HG03457 (cell line): ENCODE data around the gene RIPK1.

Experiments used
- ATAC-seq: cut with Tn5 transposase; IDR thresholded peaks from one replicate; pipeline ENCODE4 v1.9.1; 2021; ENCODE audit warnings: moderate number of reproducible peaks; ENCODE audit not compliant: unreplicated experiment

The RIPK1 gene

DNA sequence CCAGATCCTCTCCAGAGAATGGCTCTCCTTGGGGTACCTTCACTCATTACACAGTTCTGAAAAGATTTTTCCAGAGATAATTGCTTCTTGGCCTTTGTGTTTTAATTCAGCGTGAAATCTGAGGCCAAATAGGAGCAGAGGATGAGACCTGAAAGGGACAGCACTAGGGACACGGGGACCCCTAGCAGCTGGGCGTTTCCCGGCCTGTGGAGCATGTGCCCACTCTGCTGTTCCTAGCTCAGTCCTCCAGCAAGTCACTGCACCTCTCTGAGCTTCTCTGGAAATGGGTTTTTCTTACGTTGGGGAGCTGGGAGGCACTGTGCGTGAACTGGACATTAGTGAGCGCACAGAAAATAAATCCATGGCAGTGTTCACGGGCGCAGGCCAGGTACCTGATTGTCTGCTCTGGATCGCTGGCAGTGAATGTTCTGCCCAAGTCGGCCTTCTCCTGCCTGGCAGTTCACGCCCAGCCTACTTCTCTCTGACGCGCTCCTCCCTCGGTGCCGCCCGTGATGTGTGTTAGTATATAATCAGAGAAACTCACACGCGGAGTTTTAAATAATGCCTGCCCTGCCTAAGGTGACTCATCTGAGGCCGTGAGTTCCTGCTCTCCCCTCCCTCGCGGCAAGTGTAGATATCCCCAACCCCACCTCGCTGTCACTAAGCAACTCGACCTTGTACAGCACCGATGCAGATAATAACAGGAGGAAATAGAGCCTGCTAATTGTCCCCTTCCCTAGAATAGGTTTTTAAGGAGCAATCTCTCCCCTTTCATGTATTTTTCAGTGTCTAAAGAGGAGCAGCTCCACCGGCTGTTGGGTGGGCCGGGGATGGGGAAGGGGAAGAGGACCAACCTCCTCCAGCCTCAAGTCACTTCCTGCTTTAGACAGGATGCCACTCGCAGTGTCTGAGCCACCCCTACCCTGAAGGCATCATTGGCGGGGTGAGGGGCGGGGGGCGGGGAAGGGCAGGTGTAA, 91.8 kb downstream of the RIPK1 start:
- no peak for ATAC-seq

DNA sequence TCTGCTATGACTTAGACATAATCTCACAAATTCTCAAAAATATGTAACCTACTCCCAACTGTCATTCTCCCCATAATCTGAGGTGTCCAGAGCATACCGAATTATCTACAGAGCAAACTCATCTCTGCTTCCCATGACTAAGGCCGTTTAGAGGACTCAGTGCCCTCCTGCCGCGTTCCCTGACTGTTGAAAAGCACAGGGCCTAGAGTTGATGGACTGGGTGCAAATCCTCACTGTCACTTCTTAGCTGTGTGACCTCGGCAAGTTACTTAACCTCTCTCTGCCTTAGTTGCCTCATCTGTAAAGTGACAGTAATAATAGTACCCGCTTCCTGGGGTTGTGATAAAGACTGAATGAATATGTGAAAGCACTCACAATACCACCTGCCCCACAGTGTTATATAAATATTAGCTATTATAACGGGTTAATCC, 93.8 kb downstream of the RIPK1 start:
- no peak for ATAC-seq

DNA sequence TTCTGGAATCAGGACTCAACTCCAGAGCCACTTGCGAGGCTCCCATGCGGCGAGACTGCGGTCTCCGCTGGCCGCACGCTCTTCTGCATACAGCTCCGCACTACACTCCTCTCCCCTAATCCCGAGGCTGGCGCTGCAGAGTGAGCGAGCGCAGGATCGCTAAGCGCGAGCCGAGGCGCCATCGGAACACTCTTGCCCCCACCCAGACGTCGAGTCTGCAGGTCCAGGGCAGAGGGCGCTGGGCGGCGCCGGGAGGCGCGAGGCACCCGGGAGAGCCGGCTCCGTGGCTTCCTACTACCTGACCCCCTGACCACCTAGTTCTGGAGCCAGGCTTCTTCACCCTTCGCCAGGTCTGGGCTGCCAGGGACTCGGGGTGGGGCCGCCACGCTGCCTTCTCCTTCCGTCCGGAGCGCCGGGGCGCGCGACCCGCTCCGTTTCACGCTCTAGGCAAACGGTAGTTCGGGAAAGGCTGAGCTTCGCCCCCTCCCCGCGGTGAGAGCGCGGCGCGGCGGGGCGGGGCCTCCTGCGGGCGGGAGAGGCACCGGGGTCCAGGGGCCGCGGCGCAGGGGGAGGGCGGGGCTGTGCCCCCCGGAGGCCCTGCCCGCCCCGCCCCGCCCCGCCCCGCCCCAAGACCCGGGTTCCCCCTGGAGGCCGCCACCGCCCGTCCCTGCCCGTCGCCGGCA, 94.4 kb downstream of the RIPK1 start:
- ATAC-seq, result peak; percentile 48

DNA sequence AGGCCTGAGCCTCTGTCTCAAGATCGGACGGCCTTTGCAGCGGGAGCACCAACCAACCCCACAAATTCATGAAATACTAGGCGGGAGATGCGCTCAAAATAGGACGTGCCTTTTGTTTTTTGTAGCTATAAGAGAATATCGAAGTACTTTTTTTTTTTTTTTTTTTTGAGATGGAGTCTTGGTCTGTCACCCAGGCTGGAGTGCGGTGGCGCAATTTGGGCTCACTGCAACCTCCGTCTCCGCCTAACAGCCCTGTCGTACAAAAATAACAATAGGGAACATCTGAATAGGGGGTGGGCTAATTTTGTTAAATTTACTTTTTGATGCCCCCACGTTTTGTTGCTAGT, 94.9 kb downstream of the RIPK1 start:
- ATAC-seq, result no peak

DNA sequence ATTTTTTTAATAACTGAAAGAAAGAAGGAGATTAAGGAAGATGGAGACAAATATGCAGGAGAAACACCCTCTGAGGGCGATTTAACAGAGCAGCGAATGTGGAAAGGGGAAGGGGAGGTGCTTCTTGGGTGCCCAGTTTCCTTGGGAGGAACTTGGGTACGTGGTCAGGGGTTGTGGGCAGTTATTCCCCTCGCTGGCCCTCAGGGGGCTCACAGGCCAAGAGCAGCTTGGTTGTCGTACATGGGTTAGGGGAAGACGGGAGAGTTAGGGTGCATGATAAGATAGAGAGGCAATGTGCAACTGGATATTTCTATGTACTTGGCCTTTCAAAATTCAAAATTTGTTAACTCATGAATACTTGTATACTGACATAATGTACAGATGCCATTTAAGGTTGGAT, 96.1 kb downstream of the RIPK1 start:
- no peak for ATAC-seq
